Stimulated activated naive CD8-positive, alpha-beta T cell treated with anti-CD3 and anti-CD28 coated beads, Interleukin-15, amount 100 ng/mL, for 72 hours (primary cell): ENCODE data around the gene CARNS1.
A peak's percentile ranks its signal among the peaks of the same experiment; 100 is the strongest.

ENCODE experiments used
- ATAC-seq: fragments of 150-1000 bp; cut with Tn5 transposase; 2 replicates; pipeline ENCODE4 v1.10.0; 2021; ENCODE audit warnings: mild to moderate bottlenecking, moderate library complexity
- DNase-seq, 2 donors: peaks; one replicate each; pipeline ENCODE4 v3.0.0; 2021 to 2022
- H3K27ac Mint-ChIP-seq, 2 donors: one replicate each; pipeline ENCODE4 v1.8.0; 2022; ENCODE audit warnings: mild to moderate bottlenecking in 2 of 2, mixed read lengths in 2 of 2, moderate library complexity in 2 of 2
- H3K27me3 Mint-ChIP-seq: one replicate; pipeline ENCODE4 v1.8.0; 2022; ENCODE audit warnings: mixed read lengths
- H3K4me1 Mint-ChIP-seq: one replicate; pipeline ENCODE4 v1.8.0; 2022; ENCODE audit warnings: mild to moderate bottlenecking, mixed read lengths
- H3K4me3 Mint-ChIP-seq, 2 donors: one replicate each; pipeline ENCODE4 v1.8.0; 2022; ENCODE audit warnings: mild to moderate bottlenecking in 2 of 2, mixed read lengths in 2 of 2, moderate library complexity in 1 of 2
- H3K9me3 Mint-ChIP-seq, 2 donors: one replicate each; pipeline ENCODE4 v1.8.0; 2022; ENCODE audit warnings: mixed read lengths in 2 of 2

CARNS1 gene

GRCh38 chr11:67373648-67374570, 41.6 kb upstream of the CARNS1 start:
- ATAC-seq (peak; percentile 58), DNase-seq (peak; percentile 56 to 60)
- Mint-ChIP-seq H3K27me3 (peaks cover 60% of the 10 kb centered on the region), H3K27ac (peak overlapping the region in 1 of 2 donors; percentile 89), H3K4me3 (peak overlapping the region; percentile 88 to 89), H3K4me1 (peaks cover 60% of the 10 kb centered on the region), H3K9me3 (no peaks in the 10 kb centered on the region)

- Mint-ChIP-seq H3K9me3 (no peaks in the 10 kb centered on the region), H3K4me1 (peaks cover 56% of the 10 kb centered on the region), H3K4me3 (peak overlapping the region in 1 of 2 donors; percentile 88), H3K27me3 (peaks cover 57% of the 10 kb centered on the region), H3K27ac (no peak overlapping the region)
- DNase-seq: no peak
- ATAC-seq: no peak
Observed at GRCh38 chr11:67374571-67375281, 40.8 kb upstream of the CARNS1 start.

- peaks cover 57% of the 10 kb centered on the region for H3K27me3 Mint-ChIP-seq
- ATAC-seq (no peak), DNase-seq (no peak)
- H3K9me3 Mint-ChIP-seq: no peaks in the 10 kb centered on the region
- H3K4me1 Mint-ChIP-seq: peaks cover 50% of the 10 kb centered on the region
- H3K4me3 Mint-ChIP-seq: no peak overlapping the region
- H3K27ac Mint-ChIP-seq: no peak overlapping the region
Observed at GRCh38 chr11:67375320-67376055, 40.0 kb upstream of the CARNS1 start.

GRCh38 chr11:67376063-67376820, 39.2 kb upstream of the CARNS1 start:
- peaks cover 57% of the 10 kb centered on the region for H3K27me3 Mint-ChIP-seq
- DNase-seq: no peak
- no peak for ATAC-seq
- peaks cover 45% of the 10 kb centered on the region for H3K4me1 Mint-ChIP-seq
- H3K4me3 Mint-ChIP-seq: no peak overlapping the region
- H3K9me3 Mint-ChIP-seq: no peaks in the 10 kb centered on the region
- H3K27ac Mint-ChIP-seq: no peak overlapping the region

GRCh38 chr11:67376873-67377808, 38.3 kb upstream of the CARNS1 start:
- H3K4me3 Mint-ChIP-seq: no peak overlapping the region

GRCh38 chr11:67378544-67378943, 36.9 kb upstream of the CARNS1 start:
- peaks cover 44% of the 10 kb centered on the region for H3K4me1 Mint-ChIP-seq
- H3K9me3 Mint-ChIP-seq: no peaks in the 10 kb centered on the region
- no peak for DNase-seq
- peaks cover 48% of the 10 kb centered on the region for H3K27me3 Mint-ChIP-seq
- no peak for ATAC-seq
- H3K4me3 Mint-ChIP-seq: no peak overlapping the region
- no peak overlapping the region for H3K27ac Mint-ChIP-seq

More at GRCh38 chr11:67376873-67377808, 38.3 kb upstream of the CARNS1 start:
- DNase-seq (no peak), ATAC-seq (no peak)
- Mint-ChIP-seq H3K27ac (no peak overlapping the region), H3K27me3 (peaks cover 50% of the 10 kb centered on the region), H3K9me3 (no peaks in the 10 kb centered on the region), H3K4me1 (peaks cover 40% of the 10 kb centered on the region)

GRCh38 chr11:67379061-67380058, 36.1 kb upstream of the CARNS1 start:
- H3K9me3 Mint-ChIP-seq: no peaks in the 10 kb centered on the region
- ATAC-seq (peak; percentile 22), DNase-seq (no peak)
- no peak overlapping the region for H3K4me3 Mint-ChIP-seq
- peaks cover 40% of the 10 kb centered on the region for H3K27me3 Mint-ChIP-seq
- peaks cover 36% of the 10 kb centered on the region for H3K4me1 Mint-ChIP-seq
- no peak overlapping the region for H3K27ac Mint-ChIP-seq

GRCh38 chr11:67381244-67381972, 34.1 kb upstream of the CARNS1 start:
- no peaks in the 10 kb centered on the region for H3K9me3 Mint-ChIP-seq
- H3K27ac Mint-ChIP-seq: no peak overlapping the region
- no peak for ATAC-seq
- no peak overlapping the region for H3K4me3 Mint-ChIP-seq
- no peak for DNase-seq
- peaks cover 30% of the 10 kb centered on the region for H3K27me3 Mint-ChIP-seq
- H3K4me1 Mint-ChIP-seq: peaks cover 29% of the 10 kb centered on the region

GRCh38 chr11:67382276-67383136, 33.0 kb upstream of the CARNS1 start:
- peak; percentile 90 for ATAC-seq
- no peaks in the 10 kb centered on the region for H3K9me3 Mint-ChIP-seq
- H3K27ac Mint-ChIP-seq: no peak overlapping the region
- peaks cover 29% of the 10 kb centered on the region for H3K4me1 Mint-ChIP-seq
- peaks cover 28% of the 10 kb centered on the region for H3K27me3 Mint-ChIP-seq
- peak; percentile 83 to 84 for DNase-seq
- H3K4me3 Mint-ChIP-seq: no peak overlapping the region

GRCh38 chr11:67384851-67385366, 30.6 kb upstream of the CARNS1 start:
- no peak overlapping the region for H3K4me3 Mint-ChIP-seq
- H3K4me1 Mint-ChIP-seq: peaks cover 29% of the 10 kb centered on the region
- DNase-seq (no peak), ATAC-seq (no peak)
- H3K9me3 Mint-ChIP-seq: no peaks in the 10 kb centered on the region
- H3K27ac Mint-ChIP-seq: no peak overlapping the region
- H3K27me3 Mint-ChIP-seq: peaks cover 22% of the 10 kb centered on the region

- no peak overlapping the region for H3K27ac Mint-ChIP-seq
- peaks cover 10% of the 10 kb centered on the region for H3K27me3 Mint-ChIP-seq
- H3K4me1 Mint-ChIP-seq: peaks cover 38% of the 10 kb centered on the region
- DNase-seq: no peak
- ATAC-seq: no peak
- no peak overlapping the region for H3K4me3 Mint-ChIP-seq
- no peaks in the 10 kb centered on the region for H3K9me3 Mint-ChIP-seq
Observed at GRCh38 chr11:67387069-67387468, 28.4 kb upstream of the CARNS1 start.

GRCh38 chr11:67387518-67387917, 28.0 kb upstream of the CARNS1 start:
- Mint-ChIP-seq H3K4me1 (peaks cover 39% of the 10 kb centered on the region), H3K27ac (no peak overlapping the region), H3K27me3 (peaks cover 10% of the 10 kb centered on the region), H3K9me3 (no peaks in the 10 kb centered on the region), H3K4me3 (no peak overlapping the region)
- ATAC-seq (no peak), DNase-seq (no peak)
